BJ (cell line): ENCODE data around the gene PEMT. TPM values are rescaled to one million over a fixed set of nuclear protein-coding genes. Genes with fewer than 3 reads are reported as not detected.

Experiments
- CTCF ChIA-PET: fragments of 350-600 bp; formaldehyde crosslinking; extraction: SDS; loops from one replicate; lab custom pipeline; 2021; ENCODE audit warnings: antibody characterized with exemption, inconsistent platforms; lab: Yijun Ruan, JAX
- POLR2A ChIA-PET: fragments of 300-600 bp; sonication (Branson Sonifier 250); formaldehyde crosslinking; extraction: SDS; loops from one replicate; lab custom pipeline; 2021; ENCODE audit warnings: antibody characterized with exemption; lab: Charles Lee
- DNase-seq: peaks from one replicate; pipeline ENCODE4 v3.0.0-alpha.2; 2011; ENCODE audit warnings: low read depth
- H3K27me3 ChIP-seq: 2 replicates; pipeline ENCODE4 v1.6.0; 2011; ENCODE audit warnings: low read length; ENCODE audit not compliant: control insufficient read depth, insufficient read depth
- H3K36me3 ChIP-seq: 2 replicates; pipeline ENCODE4 v1.5.1; 2011; ENCODE audit warnings: low read length; ENCODE audit not compliant: control insufficient read depth, insufficient read depth
- H3K4me3 ChIP-seq: 2 replicates; pipeline ENCODE4 v1.5.1; 2011; ENCODE audit warnings: low read depth, mild to moderate bottlenecking, control low read depth, low read length
- CTCF ChIP-seq: IDR thresholded peaks from 2 replicates; pipeline ENCODE4 v1.5.1; 2011; ENCODE audit warnings: low read depth, mild to moderate bottlenecking, control low read depth, inconsistent platforms, low read length, moderate library complexity; ENCODE audit not compliant: insufficient read depth
- polyA plus RNA-seq: library from polyadenylated mRNA; depleted of rRNA; stranded (reverse); fragments of >200 nt; gene quantifications from 2 replicates; pipeline ENCODE4 v1.2.3, GENCODE V29; 2011

PEMT gene
- polyA plus RNA-seq, 1 experiment: 50.7 TPM

DNA sequence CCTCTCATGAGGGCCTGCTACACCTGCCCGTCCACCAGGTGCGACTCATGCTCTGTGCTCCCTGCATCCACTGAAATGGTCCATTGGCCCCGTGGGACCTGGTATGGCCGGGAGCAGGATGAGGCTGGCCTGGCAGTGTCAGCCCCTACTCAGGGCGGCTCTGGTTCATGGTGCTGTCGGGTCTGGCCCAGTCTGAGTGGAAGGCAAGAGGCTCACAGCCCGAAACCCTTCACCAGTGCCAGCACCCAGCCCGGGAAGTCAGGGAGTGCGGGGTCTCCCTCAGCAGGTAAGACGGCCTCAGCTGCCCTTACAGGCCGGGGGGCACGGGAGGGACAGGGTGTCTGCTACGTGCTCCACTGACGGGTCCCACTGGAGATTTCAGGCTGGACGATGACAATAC is 54.8 kb downstream of the PEMT start:
- no peak for TF ChIP-seq CTCF
- Histone ChIP-seq H3K27me3 (no peaks in the 10 kb centered on the region), H3K36me3 (no peaks in the 10 kb centered on the region), H3K4me3 (no peak overlapping the region)
- CTCF ChIA-PET: interaction anchor here (1.1 to 2.5 kb wide), 3 partner anchors 13 to 40 kb away, joined by 4 to 13 read pairs (median 4); partner anchors contain the start of gene RASD1
- POLR2A ChIA-PET: no interaction called here
- DNase-seq: no peak

GRCh38 chr17:17535957-17536356 is 55.6 kb downstream of the PEMT start:
- no peak for TF ChIP-seq CTCF
- no peak for DNase-seq
- POLR2A ChIA-PET: no interaction called here
- CTCF ChIA-PET: interaction anchor here (0.6 to 2.5 kb wide), 4 partner anchors 12 to 163 kb away, joined by 3 to 13 read pairs (median 4); partner anchors contain the start of gene RASD1
- Histone ChIP-seq H3K27me3 (no peaks in the 10 kb centered on the region), H3K4me3 (no peak overlapping the region), H3K36me3 (no peaks in the 10 kb centered on the region)

GRCh38 chr17:17533901-17534441 is 57.5 kb downstream of the PEMT start:
- no peak for DNase-seq
- ChIA-PET CTCF (interaction anchor here (4.0 kb wide), 1 partner anchor 18 kb away, joined by 9 read pairs; no protein-coding TSS in a partner anchor), POLR2A (no interaction called here)
- no peak for TF ChIP-seq CTCF
- H3K27me3 ChIP-seq: no peaks in the 10 kb centered on the region
- no peak overlapping the region for H3K4me3 ChIP-seq
- H3K36me3 ChIP-seq: no peaks in the 10 kb centered on the region

DNA sequence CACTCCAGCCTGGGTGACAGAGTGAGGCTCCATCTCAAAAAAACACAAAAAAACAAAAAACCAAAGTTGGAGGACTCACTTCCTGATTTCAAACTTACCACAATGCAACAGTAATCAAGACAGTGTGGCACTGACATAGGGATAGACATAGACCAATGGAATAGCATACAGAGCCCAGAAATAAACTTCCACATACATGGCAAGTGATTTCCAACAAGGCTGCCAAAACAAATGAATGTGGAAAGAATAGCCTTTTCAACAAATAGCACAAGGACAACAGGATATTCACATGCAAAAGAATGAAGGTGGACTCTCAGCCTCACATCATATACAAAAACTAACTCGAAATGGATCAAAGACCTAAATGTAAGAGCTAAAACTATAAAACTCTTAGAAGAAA is 58.5 kb downstream of the PEMT start:
- no peak for DNase-seq
- ChIA-PET POLR2A (no interaction called here), CTCF (interaction anchor here (1.2 to 4.0 kb wide), 2 partner anchors 10 to 17 kb away, joined by 3 to 9 read pairs; no protein-coding TSS in a partner anchor)

GRCh38 chr17:17531156-17531555 is 60.4 kb downstream of the PEMT start:
- ChIA-PET CTCF (interaction anchor here (0.6 to 4.0 kb wide), 3 partner anchors 12 to 441 kb away, joined by 3 to 9 read pairs (median 4); partner anchors contain the start of genes DRC3 and TOM1L2), POLR2A (no interaction called here)
- no peak for DNase-seq
- no peak for TF ChIP-seq CTCF
- Histone ChIP-seq H3K4me3 (no peak overlapping the region), H3K27me3 (no peaks in the 10 kb centered on the region), H3K36me3 (no peaks in the 10 kb centered on the region)

More for the DNA sequence above, 58.5 kb downstream of the PEMT start:
- TF ChIP-seq CTCF: no peak
- Histone ChIP-seq H3K36me3 (no peaks in the 10 kb centered on the region), H3K4me3 (no peak overlapping the region), H3K27me3 (no peaks in the 10 kb centered on the region)
